IPS-18c (cell line): ENCODE data around the gene MS4A18.
"Not testable (repeated sequence)": the region's sequence is repeated elsewhere in the genome, so short reads cannot be mapped to it uniquely, and the experiment has no call there.

ENCODE experiments used
- H3K4me3 ChIP-seq: 2 replicates; pipeline ENCODE4 v1.7.0; 2013; ENCODE audit warnings: low read depth, mild to moderate bottlenecking, low read length, moderate library complexity; ENCODE audit not compliant: insufficient read depth
- H3K9me3 ChIP-seq: one replicate; pipeline ENCODE4 v1.6.1; 2013; ENCODE audit warnings: mild to moderate bottlenecking, low read length, moderate library complexity; ENCODE audit not compliant: control insufficient read depth, insufficient read depth

Gene MS4A18

DNA sequence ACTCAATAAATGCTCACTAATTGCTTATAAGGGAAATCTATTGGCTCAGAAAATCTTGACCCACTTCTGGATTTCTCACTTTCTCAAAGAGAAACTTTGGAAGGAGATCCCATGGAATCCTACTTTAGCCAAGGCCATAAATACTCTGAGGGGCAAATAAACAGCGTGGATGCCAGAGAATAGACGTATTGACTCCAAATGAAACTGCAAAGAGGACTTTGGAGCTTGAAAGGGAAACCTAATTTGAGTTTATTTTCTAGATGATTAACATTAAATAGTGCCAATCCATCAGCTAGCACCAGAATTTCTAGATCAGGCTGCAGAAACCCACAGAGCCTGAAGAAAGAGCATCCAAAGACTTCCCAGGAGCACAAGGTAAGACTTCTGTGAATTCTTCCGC lies at the start of gene MS4A18:
TSS of gene MS4A18 (plus strand) at position 301 of the 400 bp plus-strand sequence.
- H3K9me3 ChIP-seq: no peaks in the 10 kb centered on the region
- no peak within 1 kb of the TSS for H3K4me3 ChIP-seq

DNA sequence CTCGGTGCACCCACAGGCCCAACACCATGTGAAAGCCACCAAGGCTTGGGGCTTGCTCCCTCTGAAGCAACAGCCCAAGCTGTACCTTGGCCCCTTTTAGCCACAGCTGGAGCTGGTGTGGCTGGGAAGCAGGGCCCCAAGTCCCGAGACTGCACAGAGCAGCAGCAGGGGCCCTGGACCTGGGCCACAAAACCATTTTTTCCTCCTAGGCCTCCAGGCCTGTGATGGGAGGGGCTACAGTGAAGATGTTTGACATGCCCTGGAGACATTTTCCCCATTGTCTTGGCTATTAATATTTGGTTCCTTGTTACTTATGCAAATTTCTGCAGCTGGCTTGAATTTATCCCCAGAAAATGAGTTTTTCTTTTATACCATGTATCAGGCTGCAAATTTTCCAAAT lies 46.3 kb upstream of the MS4A18 start:
- H3K9me3 ChIP-seq, H3K4me3 ChIP-seq: not testable (repeated sequence)

GRCh38 chr11:60679879-60680278 lies 44.6 kb upstream of the MS4A18 start:
- peaks cover 8% of the 10 kb centered on the region for H3K9me3 ChIP-seq
- H3K4me3 ChIP-seq: no peak overlapping the region

GRCh38 chr11:60680455-60681119 lies 43.9 kb upstream of the MS4A18 start:
- Histone ChIP-seq H3K4me3 (no peak overlapping the region), H3K9me3 (peaks cover 8% of the 10 kb centered on the region)

DNA sequence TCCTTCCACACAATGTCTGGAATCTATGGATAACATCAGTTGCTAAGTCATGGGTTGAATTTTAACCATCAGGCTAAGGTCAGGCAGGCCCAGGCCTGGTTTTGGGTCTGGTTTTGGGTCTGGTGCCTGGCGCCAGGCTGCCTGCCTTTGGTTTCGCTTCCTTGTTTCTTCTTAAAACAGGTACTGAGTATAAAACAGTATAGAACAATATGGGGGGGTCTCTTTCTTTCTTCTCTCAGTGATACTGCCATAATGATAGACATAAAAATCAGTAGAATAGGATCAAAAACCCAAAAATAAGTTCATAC lies 40.0 kb upstream of the MS4A18 start:
- H3K9me3 ChIP-seq, H3K4me3 ChIP-seq: not testable (repeated sequence)

DNA sequence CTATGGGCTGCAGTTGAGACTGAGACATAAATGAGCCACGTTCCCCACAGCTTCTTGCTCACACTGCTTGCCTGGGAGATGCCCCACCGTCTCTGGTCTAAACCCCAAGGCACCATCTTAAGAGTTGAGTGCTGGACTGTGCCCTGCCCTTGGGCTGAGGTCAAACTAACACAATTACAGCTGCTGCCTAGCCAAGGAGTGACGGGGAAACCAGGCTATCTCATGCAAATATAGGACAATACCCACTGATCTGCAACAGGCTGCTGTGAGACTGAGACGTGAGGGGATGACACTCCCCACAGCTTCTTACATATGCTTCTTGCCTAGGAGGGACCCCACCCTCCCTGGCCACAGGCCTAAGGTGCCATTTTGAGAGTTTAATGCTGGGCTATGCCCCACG lies 32.9 kb upstream of the MS4A18 start:
- Histone ChIP-seq H3K9me3 (no peaks in the 10 kb centered on the region), H3K4me3 (no peak overlapping the region)

GRCh38 chr11:60699284-60699691 lies 25.2 kb upstream of the MS4A18 start, which contains the start of gene MS4A8:
Gene MS4A8 (plus strand): TSS chr11:60699612. CDS start chr11:60700861, 1,249 bp downstream.
- no peaks in the 10 kb centered on the region for H3K9me3 ChIP-seq
- H3K4me3 ChIP-seq: no peak within 1 kb of the TSS

- H3K9me3 ChIP-seq: no peaks in the 10 kb centered on the region
- H3K4me3 ChIP-seq: no peak overlapping the region
These were observed 24.6 kb upstream of the MS4A18 start for GRCh38 chr11:60699936-60700335.

GRCh38 chr11:60700689-60701468 lies 23.6 kb upstream of the MS4A18 start:
- Histone ChIP-seq H3K9me3 (no peaks in the 10 kb centered on the region), H3K4me3 (no peak overlapping the region)

- H3K4me3 ChIP-seq: no peak overlapping the region
- H3K9me3 ChIP-seq: no peaks in the 10 kb centered on the region
These were observed 23.1 kb upstream of the MS4A18 start for GRCh38 chr11:60701469-60701818.

DNA sequence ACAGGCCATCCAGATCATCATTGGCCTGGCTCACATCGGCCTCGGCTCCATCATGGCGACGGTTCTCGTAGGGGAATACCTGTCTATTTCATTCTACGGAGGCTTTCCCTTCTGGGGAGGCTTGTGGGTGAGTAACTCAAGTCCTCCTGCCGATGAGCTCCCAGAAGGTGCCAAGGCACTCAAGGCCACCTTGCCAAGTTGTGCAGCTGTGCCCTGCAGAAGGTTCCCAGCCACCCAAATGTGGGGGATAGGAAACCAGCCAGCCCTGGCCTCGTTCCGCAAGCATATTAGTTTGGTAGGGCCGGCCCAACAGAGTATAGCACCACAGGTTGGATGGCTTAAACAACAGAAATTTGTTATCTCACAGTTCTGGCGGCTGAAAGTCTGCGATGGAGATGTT lies 21.1 kb upstream of the MS4A18 start:
- H3K4me3 ChIP-seq: no peak overlapping the region
- H3K9me3 ChIP-seq: no peaks in the 10 kb centered on the region

GRCh38 chr11:60705895-60706294 lies 18.6 kb upstream of the MS4A18 start:
- Histone ChIP-seq H3K9me3 (no peaks in the 10 kb centered on the region), H3K4me3 (no peak overlapping the region)

- Histone ChIP-seq H3K9me3 (no peaks in the 10 kb centered on the region), H3K4me3 (no peak overlapping the region)
These were observed 17.6 kb upstream of the MS4A18 start for GRCh38 chr11:60706931-60707330.

DNA sequence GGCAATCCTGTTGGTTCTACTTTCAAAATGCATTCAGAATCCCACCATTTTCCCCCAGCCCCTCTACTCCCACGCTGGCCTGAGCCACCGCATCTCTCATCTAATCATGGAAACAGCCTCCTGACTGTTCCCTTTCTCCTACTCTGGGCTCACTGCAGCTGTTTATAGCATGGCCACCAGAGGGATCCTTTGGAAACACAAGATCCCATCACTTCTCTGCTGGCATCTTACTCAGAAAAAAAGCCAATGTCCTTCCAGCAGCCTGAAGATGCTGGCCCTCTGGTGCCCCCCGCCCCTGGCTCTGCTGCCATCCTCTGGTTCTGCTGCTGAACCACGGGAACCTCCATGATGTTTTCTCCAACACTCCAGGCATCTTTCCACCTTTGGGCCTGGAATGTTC lies 14.0 kb upstream of the MS4A18 start:
- Histone ChIP-seq H3K9me3 (no peaks in the 10 kb centered on the region), H3K4me3 (no peak overlapping the region)

DNA sequence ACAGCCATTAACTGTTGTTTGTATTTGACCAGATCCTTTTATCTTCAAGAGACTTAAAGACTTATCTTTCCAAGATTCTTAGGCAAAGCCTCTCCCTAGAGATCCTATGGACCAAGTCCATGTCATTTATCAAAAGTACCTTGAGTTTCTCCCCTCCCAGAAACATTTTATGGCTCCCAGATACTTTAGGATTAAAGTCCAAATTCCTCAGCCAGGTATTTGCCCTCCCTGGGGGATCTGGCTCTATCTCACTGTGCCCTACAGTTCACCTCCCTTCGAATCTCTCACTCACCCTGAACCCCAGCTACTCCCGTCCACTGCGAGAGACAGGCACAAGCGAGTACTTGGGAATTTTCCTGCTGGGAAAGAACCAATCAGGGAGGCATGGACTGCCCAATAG lies 13.2 kb upstream of the MS4A18 start:
- Histone ChIP-seq H3K4me3 (no peak overlapping the region), H3K9me3 (no peaks in the 10 kb centered on the region)

DNA sequence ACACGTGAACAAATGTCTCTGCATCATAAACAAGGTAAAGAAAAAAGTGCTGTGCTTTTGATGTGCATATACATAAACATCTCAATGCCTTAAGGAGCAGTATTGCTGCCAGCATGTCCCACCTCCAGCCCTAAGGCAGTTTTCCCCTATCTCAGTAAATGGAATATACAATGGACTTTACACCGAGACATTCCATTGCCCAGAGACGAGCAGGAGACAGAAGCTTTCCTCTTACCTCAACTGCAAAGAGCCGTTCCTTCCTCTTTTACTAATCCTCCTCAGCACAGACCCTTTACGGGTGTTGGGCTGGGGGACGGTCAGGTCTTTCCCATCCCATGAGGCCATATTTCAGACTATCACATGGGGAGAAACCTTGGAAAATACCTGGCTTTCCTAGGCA lies 11.1 kb upstream of the MS4A18 start:
- not testable (repeated sequence) for H3K4me3 ChIP-seq, H3K9me3 ChIP-seq

DNA sequence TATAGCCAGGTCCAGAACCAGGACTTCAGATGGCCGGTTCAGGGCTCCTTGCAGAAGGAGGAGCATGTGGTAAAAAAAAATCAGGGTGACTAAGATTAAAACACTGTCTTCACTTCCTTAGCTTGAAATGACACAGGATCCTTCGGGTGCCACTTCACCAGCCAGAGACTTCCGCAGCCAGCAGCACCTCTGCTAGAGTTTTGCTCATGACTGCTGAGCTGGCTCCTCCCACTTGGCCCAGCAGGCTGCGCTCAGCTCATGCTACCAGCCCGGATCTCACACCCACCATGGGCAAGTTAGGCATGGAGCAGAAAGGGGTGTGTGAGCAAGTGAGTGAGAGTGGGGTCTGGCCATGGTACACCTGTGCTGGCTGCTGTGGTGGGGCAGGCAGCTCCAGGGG lies 6.6 kb upstream of the MS4A18 start:
- Histone ChIP-seq H3K9me3 (peaks cover 7% of the 10 kb centered on the region), H3K4me3 (no peak overlapping the region)

DNA sequence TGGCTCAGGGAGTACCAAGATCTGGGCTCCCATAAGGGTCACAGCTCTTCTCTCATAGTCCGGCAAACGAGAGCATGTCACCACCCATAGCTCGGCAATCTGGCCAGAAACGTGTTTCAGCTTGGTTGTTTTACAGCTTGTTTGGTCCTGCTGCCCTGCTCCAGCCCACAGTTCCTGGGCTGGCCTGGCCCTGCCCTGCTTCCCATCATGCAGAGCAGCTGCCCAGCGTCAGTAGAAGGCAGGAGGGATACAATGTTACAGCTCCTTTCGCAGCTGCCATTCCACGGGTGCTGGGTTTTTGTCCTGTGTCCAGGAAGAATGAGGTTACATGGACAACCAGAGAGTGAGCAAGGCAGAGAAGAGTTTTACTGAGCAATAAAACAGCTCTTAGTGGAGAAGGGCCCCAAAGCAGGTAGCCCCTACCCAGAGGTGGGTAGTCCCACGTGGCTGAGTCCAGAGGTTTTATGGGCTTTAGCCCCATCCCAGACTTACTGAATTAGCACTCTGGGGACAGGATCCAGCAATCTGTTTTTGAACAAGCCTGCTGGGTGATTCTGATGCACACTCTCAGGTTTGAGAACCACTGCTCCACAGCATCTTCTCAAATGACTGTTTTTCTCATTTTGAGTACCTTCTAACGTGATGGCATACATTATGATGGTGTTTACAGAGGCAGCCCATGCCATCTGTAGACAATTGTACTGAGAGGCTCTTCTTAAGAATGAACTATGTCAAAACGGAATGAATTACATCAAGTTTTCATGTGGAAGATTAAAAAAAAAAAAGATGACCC lies 5.8 kb upstream of the MS4A18 start:
- Histone ChIP-seq H3K9me3 (peaks cover 7% of the 10 kb centered on the region), H3K4me3 (no peak overlapping the region)
